K562 (cell line): ENCODE data around the gene SLX9. TPM values are rescaled to one million over a fixed set of nuclear protein-coding genes. Genes with fewer than 3 reads are reported as not detected.

ENCODE experiments used
- ARID3B ChIP-seq: fragments of 250-450 bp; sonication (Bioruptor Pico); IDR thresholded peaks from 2 replicates; pipeline ENCODE4 v1.4.0; 2020; ENCODE audit warnings: borderline replicate concordance
- ARID4B ChIP-seq: sonication (generic); formaldehyde crosslinking; IDR thresholded peaks from 2 replicates; pipeline ENCODE4 v1.8.0; 2022; ENCODE audit warnings: mild to moderate bottlenecking, missing genetic modification reagents
- MBD2 ChIP-seq: sonication (generic); IDR thresholded peaks from 2 replicates; pipeline ENCODE4 v1.6.1; 2016; ENCODE audit warnings: low read depth, borderline replicate concordance
- MCM7 ChIP-seq, 2 experiments: fragments of 450-650 bp; IDR thresholded peaks; 2 replicates each; pipeline ENCODE4 v1.6.1; 2016 to 2018
- NR2C2 ChIP-seq, 2 experiments: fragments of 200-800 bp in 1 of 2; sonication (Bioruptor generic) in 1 of 2; sonication (generic) in 1 of 2; formaldehyde crosslinking in 1 of 2; IDR thresholded peaks; 2 replicates each; pipeline versions ENCODE4 v1.6.1 to v1.8.0; 2016 to 2022; ENCODE audit warnings: mild to moderate bottlenecking in 1 of 2, missing compliant biosample characterization in 1 of 2, missing genetic modification characterization in 1 of 2, missing genetic modification reagents in 1 of 2
- RBM15 ChIP-seq: fragments of 200-400 bp; formaldehyde crosslinking; IDR thresholded peaks from 2 replicates; pipeline ENCODE4 v1.6.1; 2018; ENCODE audit warnings: mild to moderate bottlenecking, low read length, moderate library complexity; ENCODE audit not compliant: insufficient read depth
- SLC30A9 ChIP-seq: fragments of 250-450 bp; sonication (Bioruptor Pico); IDR thresholded peaks from 2 replicates; pipeline ENCODE4 v1.8.0; 2022; ENCODE audit warnings: mild to moderate bottlenecking, moderate library complexity
- SMAD1 ChIP-seq: fragments of 150-350 bp; IDR thresholded peaks from 2 replicates; pipeline ENCODE4 v1.6.1; 2014; ENCODE audit warnings: low read length, low read depth; ENCODE audit not compliant: partially characterized antibody
- SMAD4 ChIP-seq: fragments of 250-450 bp; sonication (Bioruptor Pico); conservative IDR thresholded peaks from 2 replicates; pipeline ENCODE4 v1.8.0; 2021; ENCODE audit warnings: inconsistent platforms, mild to moderate bottlenecking, moderate library complexity
- TAF15 ChIP-seq: fragments of 200-400 bp; formaldehyde crosslinking; IDR thresholded peaks from 2 replicates; pipeline ENCODE4 v1.6.1; 2017; ENCODE audit warnings: mild to moderate bottlenecking, low read depth, low read length, moderate library complexity
- TBL1XR1 ChIP-seq, 2 experiments: IDR thresholded peaks; 2 replicates each; pipeline ENCODE4 v1.6.1; 2012; ENCODE audit warnings: improper control_type of control experiment in 2 of 2, low read length in 2 of 2, mild to moderate bottlenecking in 1 of 2
- TRIM24 ChIP-seq, 2 experiments: fragments of 450-650 bp; IDR thresholded peaks; 2 replicates each; pipeline ENCODE4 v1.6.1; 2016
- TRIM25 ChIP-seq: fragments of 450-650 bp; IDR thresholded peaks from 2 replicates; pipeline ENCODE4 v1.7.0; 2016; ENCODE audit warnings: borderline replicate concordance
- YY1 ChIP-seq, 3 experiments: IDR thresholded peaks; 2 replicates each; pipeline ENCODE4 v1.6.1; 2011; ENCODE audit warnings: low read length in 2 of 3, mild to moderate bottlenecking in 2 of 3, moderate library complexity in 2 of 3, borderline replicate concordance in 1 of 3, control low read depth in 1 of 3, low read depth in 1 of 3; ENCODE audit not compliant: insufficient read depth in 3 of 3, insufficient replicate concordance in 2 of 3, control insufficient read depth in 1 of 3, insufficient read length in 1 of 3; ENCODE audit errors: extremely low read depth in 1 of 3
- ZNF253 ChIP-seq: fragments of 250-450 bp; sonication (Bioruptor Pico); conservative IDR thresholded peaks from 2 replicates; pipeline ENCODE4 v1.6.1; 2021; ENCODE audit warnings: mild to moderate bottlenecking
- ZNF398 ChIP-seq: fragments of 250-450 bp; sonication (Bioruptor Pico); IDR thresholded peaks from 2 replicates; pipeline ENCODE4 v1.8.0; 2021; ENCODE audit warnings: moderate library complexity, mild to moderate bottlenecking, inconsistent platforms
- polyA plus RNA-seq, 8 experiments: library from polyadenylated mRNA; depleted of rRNA in 4 of 8; stranded (reverse) in 5 of 8; unstranded in 3 of 8; fragments of >200 nt; fragmentation: Nextera tagmentation in 2 of 8; fragmentation: Illumina TruSeq in 1 of 8; extraction: Ambion mirVana in 2 of 8; extraction: Trizol in 1 of 8; gene quantifications; 2 replicates each; pipeline versions ENCODE4 v1.2.1 to v1.2.3, GENCODE V29; 2011 to 2014; ENCODE audit warnings: inconsistent platforms in 1 of 8, missing spikeins in 1 of 8
- total RNA-seq, 7 experiments: library from RNA; depleted of rRNA in 6 of 7; stranded (reverse); fragments of >200 nt in 6 of 7; fragmentation: Illumina TruSeq in 2 of 7; extraction: Trizol in 2 of 7; gene quantifications; 2 replicates each; pipeline versions ENCODE4 v1.2.1 to v1.2.3, GENCODE V29; 2011 to 2021; ENCODE audit warnings: low replicate concordance in 1 of 7

SLX9 gene
- total and polyA plus RNA-seq, 9 of the 15 experiments (the other 6 are each of a cell fraction or from before 2014, with no cell fraction given), result 1.2 to 75.5 (median 16.5) TPM

- peak; percentile 66 for TF ChIP-seq ARID4B (CRISPR knock-in tag)
- TF ChIP-seq NR2C2 (CRISPR knock-in tag; IDR thresholded peaks at IDR 0.05), result peak; percentile 89
- peak; percentile 98 for TF ChIP-seq NR2C2 (tag; IDR thresholded peaks at IDR 0.05)
- no peak for TF ChIP-seq RBM15
- peak; percentile 72 for TF ChIP-seq SMAD1
- TF ChIP-seq SMAD4 (CRISPR knock-in tag), result peak; percentile 92
- peak in 1 of 2 experiments; percentile 99; a peak in 2 of 4 replicates for TF ChIP-seq TRIM24 (IDR thresholded peaks at IDR 0.05)
- no peak for TF ChIP-seq ZNF398
- TF ChIP-seq ZNF253, result no peak
- 0 out of 2 replicates have a peak, but pooled peaks have one; percentile 25 for TF ChIP-seq ARID3B (CRISPR knock-in tag)
- no peak for TF ChIP-seq SLC30A9
- TF ChIP-seq YY1 (IDR thresholded peaks at IDR 0.05; ENCODE audit: borderline replicate concordance in 1 of 3, control insufficient read depth in 1 of 3, extremely low read depth in 1 of 3, insufficient read depth in 3 of 3, insufficient read length in 1 of 3, insufficient replicate concordance in 2 of 3, low read depth in 1 of 3, low read length in 2 of 3), result peak in 2 of 3 experiments; percentile 86 to 89
- TF ChIP-seq TAF15, result no peak
- TF ChIP-seq MBD2, result peak; percentile 82; the same call in 1 of the 2 replicates
- peak; percentile 39 to 76; a peak in 2 of 4 replicates for TF ChIP-seq TBL1XR1 (IDR thresholded peaks at IDR 0.05; ENCODE audit: low read length in 2 of 2)
- TF ChIP-seq TRIM25, result no peak
- TF ChIP-seq MCM7 (IDR thresholded peaks at IDR 0.05), result no peak
Measured at GRCh38 chr21:44939532-44940115, at the start of gene SLX9 (continued).
